ENCODE measurements around the gene COX14. TPM values are rescaled to one million over a fixed set of nuclear protein-coding genes. Genes with fewer than 3 reads are reported as not detected.
A peak's percentile ranks its signal among the peaks of the same experiment; 100 is the strongest.

The COX14 gene
- total RNA-seq, 1 donor from 2014 or later, result 30.1 TPM

- no peak overlapping the region for H3K4me3 Mint-ChIP-seq (ENCODE audit: low read depth)
- no peaks in the 10 kb centered on the region for H3K9me3 Mint-ChIP-seq (ENCODE audit: low read depth)
- no peak overlapping the region for H3K27ac Mint-ChIP-seq
- H3K4me1 Mint-ChIP-seq (ENCODE audit: low read depth), result no peaks in the 10 kb centered on the region
- no peak for DNase-seq (ENCODE audit: low spot score, unreplicated experiment)
- H3K36me3 Mint-ChIP-seq (ENCODE audit: insufficient read depth), result no peaks in the 10 kb centered on the region
- peaks cover under 1% of the 10 kb centered on the region for H3K27me3 Mint-ChIP-seq
- TF ChIP-seq CTCF (IDR thresholded peaks at IDR 0.05; ENCODE audit: unreplicated experiment), result no peak
Measured at GRCh38 chr12:50069539-50069938, 42.5 kb upstream of the COX14 start.

- H3K36me3 Mint-ChIP-seq (ENCODE audit: insufficient read depth), result no peaks in the 10 kb centered on the region
- peak; percentile 93 for TF ChIP-seq CTCF (IDR thresholded peaks at IDR 0.05; ENCODE audit: unreplicated experiment)
- no peaks in the 10 kb centered on the region for H3K27me3 Mint-ChIP-seq
- H3K4me1 Mint-ChIP-seq (ENCODE audit: low read depth), result peaks cover 2% of the 10 kb centered on the region
- no peak overlapping the region for H3K4me3 Mint-ChIP-seq (ENCODE audit: low read depth)
- H3K9me3 Mint-ChIP-seq (ENCODE audit: low read depth), result no peaks in the 10 kb centered on the region
- H3K27ac Mint-ChIP-seq, result no peak overlapping the region
- peak; percentile 75 for DNase-seq (ENCODE audit: low spot score, unreplicated experiment)
Measured at GRCh38 chr12:50070314-50071060, 41.5 kb upstream of the COX14 start.

- Mint-ChIP-seq H3K27ac (no peak overlapping the region), H3K36me3 (ENCODE audit: insufficient read depth) (no peaks in the 10 kb centered on the region), H3K9me3 (ENCODE audit: low read depth) (no peaks in the 10 kb centered on the region), H3K4me1 (ENCODE audit: low read depth) (peaks cover 6% of the 10 kb centered on the region), H3K4me3 (ENCODE audit: low read depth) (no peak overlapping the region), H3K27me3 (no peaks in the 10 kb centered on the region)
- TF ChIP-seq CTCF (IDR thresholded peaks at IDR 0.05; ENCODE audit: unreplicated experiment), result no peak
- no peak for DNase-seq (ENCODE audit: low spot score, unreplicated experiment)
Measured at GRCh38 chr12:50072198-50072907, 39.7 kb upstream of the COX14 start.

GRCh38 chr12:50073206-50073605 lies 38.8 kb upstream of the COX14 start:
- no peak for DNase-seq (ENCODE audit: low spot score, unreplicated experiment)
- Mint-ChIP-seq H3K36me3 (ENCODE audit: insufficient read depth) (no peaks in the 10 kb centered on the region), H3K4me3 (ENCODE audit: low read depth) (no peak overlapping the region), H3K27me3 (no peaks in the 10 kb centered on the region), H3K27ac (no peak overlapping the region), H3K4me1 (ENCODE audit: low read depth) (peaks cover 7% of the 10 kb centered on the region), H3K9me3 (ENCODE audit: low read depth) (no peaks in the 10 kb centered on the region)
- no peak for TF ChIP-seq CTCF (IDR thresholded peaks at IDR 0.05; ENCODE audit: unreplicated experiment)

GRCh38 chr12:50073712-50074111 lies 38.3 kb upstream of the COX14 start:
- Mint-ChIP-seq H3K4me3 (ENCODE audit: low read depth) (no peak overlapping the region), H3K36me3 (ENCODE audit: insufficient read depth) (no peaks in the 10 kb centered on the region), H3K4me1 (ENCODE audit: low read depth) (peaks cover 7% of the 10 kb centered on the region), H3K9me3 (ENCODE audit: low read depth) (no peaks in the 10 kb centered on the region), H3K27me3 (no peaks in the 10 kb centered on the region), H3K27ac (no peak overlapping the region)
- no peak for TF ChIP-seq CTCF (IDR thresholded peaks at IDR 0.05; ENCODE audit: unreplicated experiment)
- no peak for DNase-seq (ENCODE audit: low spot score, unreplicated experiment)

All from progenitor cell of endocrine pancreas (in vitro differentiated cells).